Measurements from ENCODE around the gene D2HGDH. TPM values are rescaled to one million over a fixed set of nuclear protein-coding genes. Genes with fewer than 3 reads are reported as not detected.

Gene D2HGDH
- total RNA-seq, 2 experiments from 2014 or later = 39.4 to 42.6 TPM

- no peak for DNase-seq
- Mint-ChIP-seq H3K4me1 (ENCODE audit: low read depth) (peaks cover 24% of the 10 kb centered on the region), H3K4me3 (no peak overlapping the region), H3K9me3 (no peaks in the 10 kb centered on the region), H3K27ac (no peak overlapping the region), H3K36me3 (ENCODE audit: low read depth) (peaks cover 42% of the 10 kb centered on the region), H3K27me3 (no peaks in the 10 kb centered on the region)
- ATAC-seq = no peak
- TF ChIP-seq CTCF (IDR thresholded peaks at IDR 0.05) = no peak
- POLR2A ChIA-PET = interaction anchor here (5.7 kb wide), 1 partner anchor 10 kb away, joined by 77 read pairs; the partner anchor contains the start of gene ING5
- intact Hi-C loops (cut with micrococcal nuclease) = no loop called here
- CTCF ChIA-PET = interaction anchor here (1.6 to 2.5 kb wide), 2 partner anchors 8 to 189 kb away, joined by 5 to 9 read pairs; no protein-coding TSS in a partner anchor
Measured at GRCh38 chr2:241690202-241690717, 44.2 kb upstream of the D2HGDH start.

- no peak for ATAC-seq
- Mint-ChIP-seq H3K36me3 (ENCODE audit: low read depth) (peaks cover 36% of the 10 kb centered on the region), H3K4me1 (ENCODE audit: low read depth) (peaks cover 17% of the 10 kb centered on the region), H3K27me3 (no peaks in the 10 kb centered on the region), H3K9me3 (no peaks in the 10 kb centered on the region), H3K27ac (no peak overlapping the region), H3K4me3 (no peak overlapping the region)
- intact Hi-C loops (cut with micrococcal nuclease) = no loop called here
- ChIA-PET POLR2A (interaction anchor here (1.2 to 2.1 kb wide), 2 partner anchors 9 to 45 kb away, joined by 3 to 8 read pairs; partner anchors contain the start of gene ING5), CTCF (interaction anchor here (1.6 to 2.0 kb wide), 2 partner anchors 10 to 186 kb away, joined by 4 to 6 read pairs; partner anchors contain the start of gene ING5)
- TF ChIP-seq CTCF (IDR thresholded peaks at IDR 0.05) = no peak
- DNase-seq = no peak
Measured at GRCh38 chr2:241692448-241692847, 42.0 kb upstream of the D2HGDH start.

GRCh38 chr2:241695651-241696050, 38.8 kb upstream of the D2HGDH start:
- intact Hi-C loops (cut with micrococcal nuclease) = no loop called here
- no peak for DNase-seq
- POLR2A ChIA-PET = no interaction called here
- Mint-ChIP-seq H3K27ac (no peak overlapping the region), H3K9me3 (no peaks in the 10 kb centered on the region), H3K4me3 (no peak overlapping the region), H3K36me3 (ENCODE audit: low read depth) (peaks cover 30% of the 10 kb centered on the region), H3K27me3 (no peaks in the 10 kb centered on the region), H3K4me1 (ENCODE audit: low read depth) (peaks cover 14% of the 10 kb centered on the region)
- ATAC-seq = no peak
- no peak for TF ChIP-seq CTCF (IDR thresholded peaks at IDR 0.05)
- CTCF ChIA-PET = no interaction called here

GRCh38 chr2:241701149-241701398, 33.4 kb upstream of the D2HGDH start:
- ChIA-PET POLR2A (interaction anchor here (0.6 to 8.2 kb wide), 12 partner anchors 8 to 597 kb away, joined by 3 to 77 read pairs (median 5); partner anchors contain the start of genes D2HGDH, DTYMK, HDLBP and SEPTIN2), CTCF (interaction anchor here (1.0 to 3.2 kb wide), 6 partner anchors 32 to 387 kb away, joined by 3 to 19 read pairs (median 3); no protein-coding TSS in a partner anchor)
- Mint-ChIP-seq H3K4me3 (peak overlapping the region; percentile 76), H3K27ac (peak overlapping the region; percentile 93), H3K9me3 (peaks cover 2% of the 10 kb centered on the region), H3K27me3 (no peaks in the 10 kb centered on the region), H3K4me1 (ENCODE audit: low read depth) (peaks cover 35% of the 10 kb centered on the region), H3K36me3 (ENCODE audit: low read depth) (peaks cover 29% of the 10 kb centered on the region)
- peak; percentile 56 for TF ChIP-seq CTCF (IDR thresholded peaks at IDR 0.05)
- no peak for ATAC-seq
- intact Hi-C loops (cut with micrococcal nuclease) = no loop called here
- no peak for DNase-seq

- H3K4me3 Mint-ChIP-seq = peak within 1 kb of the TSS; percentile 76
- ATAC-seq (peak; percentile 66), DNase-seq (peak; percentile 98)
- intact Hi-C loops (cut with micrococcal nuclease) = no loop called here
- peaks cover 33% of the 10 kb centered on the region for H3K36me3 Mint-ChIP-seq (ENCODE audit: low read depth)
- peaks cover 36% of the 10 kb centered on the region for H3K4me1 Mint-ChIP-seq (ENCODE audit: low read depth)
- no peak for TF ChIP-seq CTCF (IDR thresholded peaks at IDR 0.05)
- H3K27ac Mint-ChIP-seq = peak within 1 kb of the TSS; percentile 93
- ChIA-PET CTCF (interaction anchor here (0.7 to 3.2 kb wide), 11 partner anchors 9 to 177 kb away, joined by 3 to 19 read pairs (median 5); partner anchors contain the start of genes D2HGDH and DTYMK), POLR2A (interaction anchor here (0.9 to 8.2 kb wide), 13 partner anchors 9 to 387 kb away, joined by 3 to 77 read pairs (median 5); partner anchors contain the start of genes D2HGDH, DTYMK, HDLBP and SEPTIN2)
- H3K27me3 Mint-ChIP-seq = no peaks in the 10 kb centered on the region
- peaks cover 4% of the 10 kb centered on the region for H3K9me3 Mint-ChIP-seq
Measured at GRCh38 chr2:241701399-241702154, 32.9 kb upstream of the D2HGDH start, which contains the start of gene ING5. ING5 (plus strand) TSS chr2:241702039; CDS start chr2:241702066, 27 bp downstream.

All from activated CD8-positive, alpha-beta T cell treated with anti-CD3 and anti-CD28 coated beads for 36 hours (primary cell).